GM15510 (cell line): Measurements from ENCODE around the gene TFF1.

Experiments used
- POLR2A ChIP-seq: IDR thresholded peaks from 3 replicates; pipeline ENCODE4 v1.6.1; 2011; ENCODE audit warnings: borderline replicate concordance; ENCODE audit not compliant: insufficient read length; ENCODE audit errors: extremely low read depth

TFF1 gene

DNA sequence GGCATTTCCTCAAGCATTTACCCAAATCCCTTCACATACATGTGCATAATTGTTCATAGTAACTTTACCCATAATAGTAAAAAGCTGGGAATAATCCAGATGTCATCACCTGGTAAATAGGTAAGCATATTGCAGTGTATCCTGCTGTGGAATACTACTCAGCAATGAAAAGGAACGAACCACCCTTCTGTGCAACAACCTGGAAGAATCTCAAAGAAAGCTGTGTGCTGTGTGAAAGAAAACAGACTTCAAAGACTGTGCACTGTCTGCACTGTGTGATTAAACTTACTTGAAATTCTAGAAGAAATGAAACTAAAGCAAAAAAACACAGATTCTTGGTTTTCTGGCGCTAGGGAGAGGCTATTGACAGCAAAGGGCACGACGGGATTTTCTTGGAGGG is 29.1 kb downstream of the TFF1 start:
- no peak for TF ChIP-seq POLR2A

DNA sequence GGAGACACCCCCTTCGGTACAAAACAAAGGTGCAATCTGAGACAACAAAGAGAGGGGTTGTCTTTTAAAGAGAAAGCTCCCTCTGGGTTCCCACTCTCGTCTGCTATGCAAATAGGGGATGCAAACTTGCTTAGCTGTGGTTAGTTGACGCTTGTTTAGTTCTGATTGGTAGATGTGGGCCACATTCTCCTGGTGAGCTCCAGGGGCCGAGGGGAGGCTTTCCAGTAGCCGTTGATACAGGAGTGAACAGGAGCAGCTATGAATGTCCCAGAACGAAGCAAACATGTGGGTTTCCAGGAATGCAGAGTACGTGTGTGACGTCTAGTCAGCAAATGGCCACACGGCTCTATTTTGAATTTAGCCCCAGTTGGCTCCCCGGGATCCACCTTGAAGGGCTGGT is 30.3 kb downstream of the TFF1 start:
- TF ChIP-seq POLR2A = no peak

DNA sequence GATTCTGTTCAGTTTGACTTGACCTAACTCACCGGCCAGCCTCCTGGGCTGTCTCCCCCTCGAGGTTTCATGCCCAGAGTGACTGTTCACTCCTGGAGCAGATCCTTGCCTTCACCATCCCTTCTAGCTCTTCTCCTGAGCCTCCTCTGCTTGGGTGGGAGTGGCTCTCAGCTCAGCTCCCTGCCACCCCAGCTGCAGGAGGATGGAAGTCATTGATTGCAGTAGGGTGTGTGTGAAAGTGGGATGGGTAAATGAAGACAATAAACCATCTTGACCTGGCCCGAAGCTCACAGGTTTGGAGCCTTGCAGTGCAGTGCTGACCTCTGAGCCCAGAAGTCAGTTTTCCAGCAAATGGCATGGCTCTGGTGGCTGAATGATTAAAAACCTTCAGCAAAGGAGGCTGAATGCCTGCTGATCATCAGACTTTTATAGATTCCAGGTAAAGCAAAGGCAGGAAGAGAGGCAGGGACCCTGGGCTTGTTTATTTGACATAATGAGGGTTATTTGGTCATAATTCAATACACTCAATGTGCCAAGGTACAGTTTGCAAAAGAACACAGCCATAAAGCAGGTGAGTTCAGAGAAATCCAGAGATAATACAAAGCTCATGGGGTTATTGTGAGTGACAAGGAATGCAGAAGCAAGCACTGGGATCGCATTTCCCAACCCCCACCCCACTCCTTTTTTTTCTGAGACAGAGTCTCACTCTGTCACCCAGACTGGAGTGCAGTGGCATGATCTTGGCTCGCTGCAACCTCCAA is 33.6 kb downstream of the TFF1 start:
- TF ChIP-seq POLR2A = no peak

DNA sequence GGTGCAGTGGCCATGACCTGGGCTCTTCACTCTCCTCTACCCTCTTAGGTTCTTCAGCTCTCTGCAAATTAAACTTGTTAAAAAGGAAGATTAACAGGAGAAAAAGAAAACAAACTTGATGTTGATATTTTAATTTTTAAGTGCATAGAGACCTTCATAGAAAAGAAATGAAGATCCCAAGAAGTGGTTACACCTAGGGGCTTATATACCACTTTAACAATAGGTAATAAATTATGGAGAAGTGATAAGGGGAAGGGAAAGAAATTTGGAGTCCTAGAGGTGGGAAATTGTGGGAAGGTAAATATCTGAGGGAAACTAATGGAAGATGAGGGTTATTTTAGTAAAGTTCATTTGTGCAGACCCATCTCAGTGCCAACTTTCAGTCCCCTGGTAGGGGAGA is 34.7 kb downstream of the TFF1 start:
- TF ChIP-seq POLR2A = no peak

DNA sequence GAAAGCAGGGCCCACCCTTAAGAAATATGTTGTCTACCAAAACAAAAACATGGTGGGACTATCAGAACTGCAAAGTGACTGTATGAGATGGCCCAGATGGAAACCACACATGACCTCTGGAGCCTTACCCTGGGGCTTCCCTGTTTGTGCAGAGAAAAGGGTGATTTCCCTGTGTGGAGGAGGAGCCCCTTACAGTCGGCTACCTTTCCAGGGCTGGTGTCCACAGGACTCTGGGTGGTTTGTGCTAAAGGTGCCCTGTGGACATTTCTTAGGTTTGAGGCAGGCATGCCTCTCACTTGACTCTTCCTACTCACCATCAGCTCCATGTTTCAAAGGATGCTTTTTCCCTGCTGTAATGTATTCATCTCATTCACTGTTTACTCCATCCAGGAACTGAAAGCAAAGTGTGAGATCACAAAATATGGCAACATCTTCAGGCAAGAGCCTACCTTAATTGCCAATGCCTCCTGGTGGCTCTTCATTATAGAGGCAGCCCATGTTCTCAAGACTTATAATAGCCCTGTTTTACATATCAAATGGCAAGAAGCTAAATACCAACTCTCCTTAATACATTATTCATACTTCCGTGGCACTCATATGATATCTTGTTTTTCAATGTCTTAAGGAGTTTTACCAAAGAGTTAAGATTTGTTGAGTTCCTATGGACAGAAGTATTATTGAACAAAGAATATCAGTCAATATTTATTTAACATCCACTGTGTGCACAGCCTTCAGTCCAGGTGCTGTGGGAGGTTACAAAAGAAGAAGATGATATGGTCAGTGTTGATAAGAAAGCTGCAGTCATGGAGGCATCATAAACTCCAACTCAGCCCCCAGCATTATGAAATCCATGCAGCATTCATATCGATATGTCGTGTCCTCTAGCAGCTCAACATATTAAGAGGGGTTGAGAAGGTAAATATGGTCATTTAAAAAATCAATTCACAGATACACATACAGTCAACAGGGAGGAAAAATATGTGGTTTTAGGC is 35.7 kb downstream of the TFF1 start:
- TF ChIP-seq POLR2A = no peak

DNA sequence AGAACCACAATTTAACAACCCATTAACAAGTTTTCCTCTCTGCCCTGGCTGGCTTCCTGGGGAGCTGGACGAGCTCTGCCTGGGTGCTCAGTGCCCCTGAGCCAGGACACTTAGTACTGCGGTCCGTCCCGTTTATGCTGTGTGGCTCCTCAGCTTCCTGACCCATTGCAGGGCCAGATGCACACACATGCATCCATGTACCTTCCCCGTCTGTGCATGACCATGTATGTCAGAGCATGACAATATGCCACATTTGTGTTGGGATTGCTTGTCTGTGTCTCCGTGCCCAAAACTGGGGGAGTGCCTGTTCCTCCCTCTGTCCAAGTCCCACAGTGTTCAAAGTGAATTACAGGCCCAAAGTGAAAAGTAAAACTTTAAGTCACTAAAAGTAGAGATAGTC is 41.4 kb downstream of the TFF1 start:
- TF ChIP-seq POLR2A = no peak

DNA sequence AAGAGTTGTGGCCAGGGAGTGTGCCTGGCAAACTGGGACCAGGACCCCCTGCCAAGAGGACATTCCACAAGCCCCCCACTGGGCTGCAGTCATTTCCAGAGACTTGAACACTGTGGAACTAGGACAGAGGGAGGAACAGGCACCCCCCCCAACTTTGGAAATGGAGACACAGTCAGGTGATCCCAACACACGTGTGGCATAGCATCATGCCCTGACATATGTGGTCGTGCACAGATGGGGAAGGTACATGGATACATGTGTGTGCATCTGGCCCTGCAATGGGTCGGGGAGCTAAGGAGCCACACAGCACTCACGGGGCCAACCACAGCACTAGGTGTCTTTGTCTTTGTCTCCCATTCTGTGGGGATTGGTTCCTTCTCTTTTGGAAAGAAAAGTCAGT is 44.5 kb downstream of the TFF1 start:
- no peak for TF ChIP-seq POLR2A

DNA sequence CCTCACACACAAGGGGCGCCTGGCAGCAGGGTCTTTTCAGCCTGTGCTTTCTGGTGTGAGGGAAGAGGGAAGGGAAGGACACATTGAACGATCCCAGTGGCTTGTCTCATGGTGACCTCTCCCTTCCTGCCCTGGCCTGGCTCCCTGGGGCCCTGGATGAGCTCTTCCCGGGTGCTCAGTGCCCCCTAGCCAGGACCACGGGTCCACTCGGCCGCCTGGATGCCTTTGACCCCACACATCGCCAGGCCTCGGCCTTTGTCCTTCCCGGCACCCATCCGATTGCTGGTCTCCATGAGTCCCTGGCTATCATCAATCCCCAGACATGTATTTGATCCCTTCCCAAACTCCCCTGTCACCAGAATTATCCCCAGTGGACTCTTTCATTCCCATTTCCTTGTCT is 45.1 kb downstream of the TFF1 start:
- TF ChIP-seq POLR2A = no peak

DNA sequence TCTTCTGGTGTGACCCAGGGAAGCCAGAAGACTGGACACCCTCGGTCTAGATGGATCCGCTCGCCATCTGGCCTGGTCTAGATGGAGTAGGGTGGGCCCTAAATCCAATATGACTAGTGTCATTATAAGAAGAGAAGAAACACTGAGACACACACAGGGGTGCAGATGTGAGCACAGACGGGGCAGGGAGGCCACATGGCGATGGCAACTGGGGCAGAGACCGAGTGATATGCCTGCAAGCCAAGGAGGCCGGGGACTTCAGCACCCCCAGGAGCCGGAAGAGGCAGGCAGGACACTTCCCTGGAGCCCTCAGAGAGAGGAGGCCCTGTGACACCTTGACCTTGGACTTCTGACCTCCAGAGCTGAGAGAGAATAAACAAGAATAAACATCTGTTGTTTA is 45.5 kb downstream of the TFF1 start:
- no peak for TF ChIP-seq POLR2A

DNA sequence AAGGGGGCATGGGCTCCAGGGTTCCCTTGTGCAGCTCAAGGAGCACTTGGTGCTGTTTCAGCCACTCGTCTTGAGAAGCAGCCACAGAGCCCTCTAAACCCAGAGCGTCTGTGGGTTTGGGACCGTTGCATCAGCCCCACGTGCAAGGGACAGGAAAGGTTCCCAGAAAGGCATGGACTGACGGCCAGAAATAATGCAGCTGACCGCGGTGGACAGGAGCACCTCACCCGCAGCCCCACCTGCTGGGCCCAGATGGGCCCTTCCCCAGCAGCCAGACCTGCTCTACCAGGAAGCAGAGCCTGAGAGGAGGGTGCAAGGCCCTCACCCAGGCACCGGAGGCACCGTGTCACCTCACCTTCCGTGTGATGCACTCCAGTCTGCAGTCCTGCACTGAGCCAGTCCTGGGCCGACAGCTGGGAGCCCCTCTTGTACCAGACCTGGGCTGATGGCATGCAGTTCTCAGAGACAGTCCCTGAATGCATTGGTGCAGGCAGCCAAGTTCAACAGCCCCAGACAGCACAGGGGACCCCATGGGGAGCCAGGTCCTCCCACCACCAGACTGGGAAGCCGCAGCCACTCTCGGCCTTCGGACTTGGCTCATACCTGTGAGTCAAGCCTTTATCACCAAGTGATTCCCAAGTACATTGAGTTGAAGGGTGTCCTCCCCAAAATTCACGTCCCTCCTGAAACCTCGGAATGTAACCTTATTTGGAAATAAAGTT is 46.3 kb downstream of the TFF1 start:
- TF ChIP-seq POLR2A = no peak

DNA sequence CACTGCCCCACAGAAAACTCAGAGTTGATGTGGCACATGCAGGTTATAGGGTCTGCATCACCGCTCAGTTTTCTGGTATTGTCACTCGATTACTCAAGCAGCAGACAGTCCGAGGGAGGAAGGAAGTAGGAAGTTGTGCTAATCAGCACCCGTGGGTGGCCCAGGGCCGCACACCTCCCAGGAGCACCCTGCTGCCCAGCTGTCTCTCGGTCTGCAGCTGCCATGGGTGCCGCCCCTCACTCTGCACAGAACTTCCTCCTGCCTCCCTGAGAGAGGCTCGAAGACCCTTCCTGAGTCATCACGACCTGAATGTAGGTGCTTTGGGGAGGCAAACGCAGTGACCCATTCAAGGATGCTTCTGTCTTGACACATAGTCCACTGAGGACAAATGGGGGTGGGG is 47.0 kb downstream of the TFF1 start:
- no peak for TF ChIP-seq POLR2A

DNA sequence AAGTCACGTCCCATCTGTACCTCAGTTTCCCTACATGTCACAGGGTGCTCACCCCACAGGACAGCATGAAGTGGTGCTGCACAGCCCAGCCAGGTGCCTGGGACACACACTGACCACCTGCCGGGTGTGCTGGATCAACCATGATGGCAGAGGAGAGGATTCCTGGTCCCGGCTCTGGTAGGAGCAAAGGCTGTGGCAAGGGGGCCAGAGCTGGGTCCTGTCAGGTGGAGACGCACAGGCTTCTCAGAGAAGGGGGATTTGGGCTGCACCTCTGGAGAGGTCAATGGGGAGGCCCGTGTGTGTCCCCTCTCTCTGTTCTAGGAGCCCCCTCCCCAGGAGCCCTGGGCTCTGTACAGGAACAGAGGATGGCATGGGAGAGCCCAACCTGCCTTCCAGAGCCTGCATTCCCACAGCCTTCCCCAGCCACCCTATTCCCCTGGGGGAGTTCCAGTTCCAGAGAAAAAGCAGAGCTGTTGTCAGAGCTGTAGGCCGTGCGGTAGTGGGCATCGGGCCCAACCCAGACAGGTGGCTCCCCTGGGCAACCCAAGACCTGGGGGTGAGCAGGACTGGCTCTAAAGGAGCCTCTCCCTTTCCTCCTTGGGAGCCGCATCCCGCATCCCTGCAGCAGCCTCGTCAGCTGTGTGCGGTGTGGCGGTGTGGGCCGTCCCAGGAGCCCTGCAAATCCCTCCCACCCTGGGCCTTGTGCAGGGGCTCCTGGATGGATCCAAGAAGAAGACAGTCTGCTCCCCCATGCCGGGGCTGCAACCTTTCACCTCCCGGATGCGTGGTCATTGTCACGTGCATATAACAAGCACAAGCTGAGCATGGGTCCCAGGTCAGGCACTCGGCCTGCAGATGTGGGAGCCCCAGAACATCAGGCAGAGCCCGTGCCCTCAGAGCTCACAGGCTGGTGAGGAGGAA is 48.2 kb downstream of the TFF1 start:
- no peak for TF ChIP-seq POLR2A

DNA sequence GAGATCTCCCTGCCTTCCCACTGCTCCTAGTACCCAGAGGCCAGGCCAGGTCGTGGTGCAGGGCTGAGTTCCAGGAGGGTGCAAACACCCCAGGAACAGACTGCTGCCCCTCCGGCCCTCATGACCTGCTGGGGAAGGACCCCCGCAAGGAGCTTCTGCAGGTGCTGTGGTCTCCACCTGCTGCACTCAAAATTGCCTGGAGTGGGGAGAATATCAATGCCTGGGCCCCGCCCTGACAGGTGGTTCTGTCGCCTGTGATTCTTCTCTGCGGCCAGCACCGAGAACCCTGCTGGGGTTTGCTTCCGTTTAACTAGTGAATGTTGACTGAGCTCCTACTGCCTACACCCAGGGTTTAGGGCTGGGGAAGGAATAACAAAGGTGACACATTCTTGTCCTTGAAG is 49.0 kb downstream of the TFF1 start:
- TF ChIP-seq POLR2A = no peak

DNA sequence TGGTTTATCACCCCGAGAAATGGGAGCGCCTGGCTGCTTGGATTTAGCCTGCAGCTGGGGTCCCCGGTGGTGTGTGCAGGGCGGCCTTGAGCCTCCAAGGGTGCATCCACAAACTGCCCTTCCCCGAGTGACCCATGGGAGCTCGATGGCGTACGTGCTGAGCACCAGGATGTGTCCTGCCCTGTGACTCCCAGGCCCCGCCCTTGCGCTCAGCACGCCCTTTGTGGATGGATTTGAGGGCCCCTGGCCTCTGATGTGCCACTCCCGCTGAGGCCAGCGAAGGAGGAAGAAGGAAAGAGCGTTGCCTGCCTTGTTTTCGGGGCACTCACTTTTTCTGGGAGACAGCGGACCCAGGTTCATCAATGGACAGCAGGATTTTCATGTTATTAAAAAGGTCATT is 49.4 kb downstream of the TFF1 start:
- no peak for TF ChIP-seq POLR2A

DNA sequence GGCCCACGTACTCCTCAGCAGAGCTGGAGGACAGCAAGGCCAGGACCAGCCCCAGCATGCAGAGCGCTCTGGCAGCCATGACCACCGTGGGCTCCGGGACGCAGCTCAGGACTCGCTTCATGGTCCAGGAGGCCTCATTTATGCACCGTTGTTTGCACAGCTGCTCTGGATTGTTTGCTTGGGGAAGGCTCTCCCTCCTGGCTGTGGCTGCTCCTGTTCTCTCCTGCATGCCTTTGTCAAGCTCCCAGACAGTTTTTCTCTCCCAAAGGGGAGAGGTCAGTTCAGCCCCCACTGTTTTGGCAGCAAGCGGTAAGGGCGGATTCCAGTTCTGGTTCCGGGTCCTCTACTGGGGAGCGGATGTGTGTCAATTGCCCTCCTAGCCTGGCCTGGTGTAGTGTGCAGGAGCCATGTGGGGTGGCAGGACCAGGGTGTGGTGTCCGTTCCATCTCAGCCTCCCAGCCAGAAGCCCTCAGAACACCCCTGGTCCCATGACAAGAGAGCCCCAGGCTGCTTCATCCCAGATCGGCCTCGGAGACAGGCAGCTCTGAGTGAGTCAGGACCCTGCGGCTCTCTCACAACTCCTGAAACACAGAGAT is 50.9 kb downstream of the TFF1 start, which contains the start of gene TFF3:
TSS of gene TFF3 (minus strand) at position 114 of the 596 bp plus-strand sequence. CDS start at position 79, 35 bp downstream.
- no peak for TF ChIP-seq POLR2A
